Smooth muscle cell of bladder (primary cell): ENCODE measurements around the gene JADE1. TPM values are rescaled to one million over a fixed set of nuclear protein-coding genes. Genes with fewer than 3 reads are reported as not detected.

Experiments used
- total RNA-seq: library from RNA; depleted of rRNA; stranded (reverse); fragments of >200 nt; gene quantifications from 2 replicates; pipeline ENCODE4 v1.2.3, GENCODE V29; 2014

The JADE1 gene
- 10.1 and 11.7 TPM in 2 replicates for total RNA-seq

DNA sequence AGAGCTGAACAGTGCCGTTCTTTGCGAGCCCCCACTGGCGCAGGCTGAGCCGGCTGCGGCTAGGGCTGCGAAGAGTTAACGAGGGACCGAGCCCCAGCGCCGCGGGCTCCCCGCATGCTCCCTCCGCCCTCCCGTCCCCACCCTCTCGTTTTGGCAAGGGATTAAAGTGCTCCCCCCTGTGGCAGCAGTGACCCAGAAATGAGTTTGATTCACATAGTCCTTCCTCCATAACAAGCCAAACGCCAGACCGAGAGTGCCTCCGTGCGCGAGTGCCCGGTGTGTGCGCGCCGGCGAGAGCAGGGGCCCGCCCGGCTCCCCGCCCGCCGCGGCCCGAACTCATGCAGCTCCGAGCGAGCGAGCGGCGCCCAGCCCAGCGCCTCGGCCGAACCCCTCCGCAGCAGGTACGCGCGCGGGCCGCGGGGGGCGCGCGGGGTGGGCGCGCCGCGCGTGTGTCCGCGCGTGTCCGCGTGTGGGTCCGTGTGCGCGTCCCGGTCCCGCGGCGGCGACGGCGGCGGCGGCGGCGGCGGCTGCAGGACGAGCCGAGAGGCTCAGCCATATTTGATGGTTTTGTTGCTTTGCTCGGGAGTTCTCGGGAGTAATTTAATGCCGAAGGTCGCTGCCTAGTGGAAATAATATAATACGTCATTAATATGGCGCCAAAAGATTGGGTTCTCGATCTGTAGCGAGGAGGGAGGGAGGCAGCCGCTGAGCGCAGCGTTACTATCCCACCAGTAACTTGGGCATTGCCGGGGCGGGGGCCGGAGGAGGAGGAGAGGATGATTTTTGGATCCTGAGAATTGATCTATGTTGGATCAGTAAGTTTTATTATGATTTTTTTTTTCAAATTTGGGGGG, at the start of gene JADE1:
Gene JADE1 (plus strand): TSS at position 224 of the 854 bp plus-strand sequence. CDS start 22,059 bp downstream, outside the sequence.

